ENCODE results near the gene PCDHGA6. TPM values are rescaled to one million over a fixed set of nuclear protein-coding genes. Genes with fewer than 3 reads are reported as not detected.

PCDHGA6 gene
- total RNA-seq, 1 experiment from 2014 or later, result 1.3 TPM

GRCh38 chr5:141409598-141410306 is 36.1 kb downstream of the PCDHGA6 start:
- no peaks in the 10 kb centered on the region for H3K27me3 ChIP-seq (ENCODE audit: low read length)
- intact Hi-C loops (cut with micrococcal nuclease), result no loop called here
- no peaks in the 10 kb centered on the region for H4K20me1 ChIP-seq (ENCODE audit: low read length)
- no peaks in the 10 kb centered on the region for H3K4me1 ChIP-seq (ENCODE audit: insufficient read depth, low read length)
- CTCF ChIA-PET, result no interaction called here
- H3K9me2 ChIP-seq (replicated peaks; ENCODE audit: low read length), result no peaks in the 10 kb centered on the region
- TF ChIP-seq EZH2phosphoT487 (IDR thresholded peaks at IDR 0.05; ENCODE audit: borderline replicate concordance, low read length) (no peak), EZH2 (IDR thresholded peaks at IDR 0.05; ENCODE audit: low read length, unreplicated experiment) (no peak)
- TF ChIP-seq, protein P1, sequence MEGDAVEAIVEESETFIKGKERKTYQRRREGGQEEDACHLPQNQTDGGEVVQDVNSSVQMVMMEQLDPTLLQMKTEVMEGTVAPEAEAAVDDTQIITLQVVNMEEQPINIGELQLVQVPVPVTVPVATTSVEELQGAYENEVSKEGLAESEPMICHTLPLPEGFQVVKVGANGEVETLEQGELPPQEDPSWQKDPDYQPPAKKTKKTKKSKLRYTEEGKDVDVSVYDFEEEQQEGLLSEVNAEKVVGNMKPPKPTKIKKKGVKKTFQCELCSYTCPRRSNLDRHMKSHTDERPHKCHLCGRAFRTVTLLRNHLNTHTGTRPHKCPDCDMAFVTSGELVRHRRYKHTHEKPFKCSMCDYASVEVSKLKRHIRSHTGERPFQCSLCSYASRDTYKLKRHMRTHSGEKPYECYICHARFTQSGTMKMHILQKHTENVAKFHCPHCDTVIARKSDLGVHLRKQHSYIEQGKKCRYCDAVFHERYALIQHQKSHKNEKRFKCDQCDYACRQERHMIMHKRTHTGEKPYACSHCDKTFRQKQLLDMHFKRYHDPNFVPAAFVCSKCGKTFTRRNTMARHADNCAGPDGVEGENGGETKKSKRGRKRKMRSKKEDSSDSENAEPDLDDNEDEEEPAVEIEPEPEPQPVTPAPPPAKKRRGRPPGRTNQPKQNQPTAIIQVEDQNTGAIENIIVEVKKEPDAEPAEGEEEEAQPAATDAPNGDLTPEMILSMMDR (conservative IDR thresholded peaks at IDR 0.05; ENCODE audit: low read depth, low read length), result no peak
- H3K27ac ChIP-seq (ENCODE audit: low read length), result no peak overlapping the region
- H3K36me3 ChIP-seq (ENCODE audit: low read depth, low read length), result peaks cover 6% of the 10 kb centered on the region; the same call in 1 of the 2 replicates
- no TSS peak for BruUV-seq (replicated peaks)
- H3K9ac ChIP-seq (ENCODE audit: low read length), result no peak overlapping the region
- H3K9me3 ChIP-seq (ENCODE audit: low read length), result 0 out of 2 replicates have a peak, but pooled peaks cover 11% of the 10 kb centered on the region
- ATAC-seq (no peak), DNase-seq (no peak)
- no peak overlapping the region for H3K4me2 ChIP-seq (ENCODE audit: low read length)
- H2AFZ ChIP-seq (ENCODE audit: low read length), result no peak overlapping the region
- no peaks in the 10 kb centered on the region for H3F3A ChIP-seq (ENCODE audit: low read length, unreplicated experiment)
- no peaks in the 10 kb centered on the region for H3K79me2 ChIP-seq (ENCODE audit: low read length)
- POLR2A ChIA-PET (ENCODE audit: unreplicated experiment), result no interaction called here
- H3K4me3 ChIP-seq (ENCODE audit: low read length), result no peak overlapping the region

GRCh38 chr5:141411575-141411974 is 37.9 kb downstream of the PCDHGA6 start:
- no peak for TF ChIP-seq EZH2phosphoT487 (IDR thresholded peaks at IDR 0.05; ENCODE audit: borderline replicate concordance, low read length)
- TF ChIP-seq EZH2 (IDR thresholded peaks at IDR 0.05; ENCODE audit: low read length, unreplicated experiment), result no peak
- TF ChIP-seq, protein P1 (conservative IDR thresholded peaks at IDR 0.05; ENCODE audit: low read depth, low read length), result no peak
- no peaks in the 10 kb centered on the region for H3K27me3 ChIP-seq (ENCODE audit: low read length)
- no peaks in the 10 kb centered on the region for H3F3A ChIP-seq (ENCODE audit: low read length, unreplicated experiment)
- H3K27ac ChIP-seq (ENCODE audit: low read length), result no peak overlapping the region
- no peak overlapping the region for H3K4me3 ChIP-seq (ENCODE audit: low read length)
- H4K20me1 ChIP-seq (ENCODE audit: low read length), result no peaks in the 10 kb centered on the region
- H3K9me2 ChIP-seq (replicated peaks; ENCODE audit: low read length), result no peaks in the 10 kb centered on the region
- CTCF ChIA-PET, result interaction anchor here (0.6 kb wide), 1 partner anchor 590 kb away, joined by 3 read pairs; no protein-coding TSS in a partner anchor
- H3K4me2 ChIP-seq (ENCODE audit: low read length), result no peak overlapping the region
- DNase-seq (no peak), ATAC-seq (no peak)
- intact Hi-C loops (cut with micrococcal nuclease), result no loop called here
- no peak overlapping the region for H3K9ac ChIP-seq (ENCODE audit: low read length)
- POLR2A ChIA-PET (ENCODE audit: unreplicated experiment), result no interaction called here
- H3K4me1 ChIP-seq (ENCODE audit: insufficient read depth, low read length), result no peaks in the 10 kb centered on the region
- H3K79me2 ChIP-seq (ENCODE audit: low read length), result no peaks in the 10 kb centered on the region
- no peak overlapping the region for H2AFZ ChIP-seq (ENCODE audit: low read length)
- peaks cover 6% of the 10 kb centered on the region; the same call in 1 of the 2 replicates for H3K36me3 ChIP-seq (ENCODE audit: low read depth, low read length)
- 0 out of 2 replicates have a peak, but pooled peaks cover 11% of the 10 kb centered on the region for H3K9me3 ChIP-seq (ENCODE audit: low read length)
- BruUV-seq (replicated peaks), result no TSS peak

DNA sequence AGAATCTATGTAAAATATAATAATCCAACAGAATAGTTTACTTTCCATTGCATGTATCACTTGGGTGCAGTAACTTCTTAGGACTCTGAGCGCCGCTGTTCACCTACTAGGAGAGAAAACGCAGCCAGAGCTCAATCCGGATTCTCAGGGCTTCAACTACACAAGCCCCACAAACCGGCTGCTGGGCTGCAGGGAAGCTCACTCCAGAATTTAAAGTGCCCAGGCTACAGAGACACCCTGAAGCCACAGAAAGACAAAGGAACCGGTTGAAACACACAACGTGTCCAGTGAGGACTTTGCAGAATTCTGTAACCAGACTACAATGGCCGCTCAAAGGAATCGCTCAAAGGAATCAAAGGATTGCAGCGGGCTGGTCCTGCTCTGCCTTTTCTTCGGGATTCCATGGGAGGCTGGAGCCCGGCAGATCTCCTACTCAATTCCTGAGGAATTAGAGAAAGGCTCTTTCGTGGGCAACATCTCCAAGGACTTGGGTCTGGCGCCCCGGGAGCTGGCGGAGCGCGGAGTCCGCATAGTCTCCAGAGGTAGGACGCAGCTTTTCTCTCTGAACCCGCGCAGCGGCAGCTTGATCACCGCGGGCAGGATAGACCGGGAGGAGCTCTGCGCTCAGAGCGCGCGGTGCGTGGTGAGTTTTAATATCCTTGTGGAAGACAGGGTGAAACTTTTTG is 39.3 kb downstream of the PCDHGA6 start, which contains the start of gene PCDHGA10:
TSS of gene PCDHGA10 (plus strand) at position 134 of the 686 bp plus-strand sequence. CDS start at position 323, 189 bp downstream.
- intact Hi-C loops (cut with micrococcal nuclease), result no loop called here
- TF ChIP-seq EZH2phosphoT487 (IDR thresholded peaks at IDR 0.05; ENCODE audit: borderline replicate concordance, low read length) (no peak), EZH2 (IDR thresholded peaks at IDR 0.05; ENCODE audit: low read length, unreplicated experiment) (no peak)
- TF ChIP-seq, protein P1 (conservative IDR thresholded peaks at IDR 0.05; ENCODE audit: low read depth, low read length), result no peak
- Histone ChIP-seq H3K9ac (ENCODE audit: low read length) (no peak within 1 kb of the TSS), H3K27ac (ENCODE audit: low read length) (no peak within 1 kb of the TSS), H3K9me3 (ENCODE audit: low read length) (0 out of 2 replicates have a peak, but pooled peaks cover 4% of the 10 kb centered on the region), H3K4me3 (ENCODE audit: low read length) (no peak within 1 kb of the TSS), H3K9me2 (replicated peaks; ENCODE audit: low read length) (no peaks in the 10 kb centered on the region), H4K20me1 (ENCODE audit: low read length) (no peaks in the 10 kb centered on the region), H3K4me1 (ENCODE audit: insufficient read depth, low read length) (no peaks in the 10 kb centered on the region), H3K36me3 (ENCODE audit: low read depth, low read length) (peaks cover 6% of the 10 kb centered on the region; the same call in 1 of the 2 replicates), H3F3A (ENCODE audit: low read length, unreplicated experiment) (no peaks in the 10 kb centered on the region), H3K4me2 (ENCODE audit: low read length) (no peak within 1 kb of the TSS), H3K27me3 (ENCODE audit: low read length) (no peaks in the 10 kb centered on the region), H2AFZ (ENCODE audit: low read length) (no peak within 1 kb of the TSS), H3K79me2 (ENCODE audit: low read length) (no peaks in the 10 kb centered on the region)
- BruUV-seq (replicated peaks), result no TSS peak
- POLR2A ChIA-PET (ENCODE audit: unreplicated experiment), result no interaction called here
- CTCF ChIA-PET, result no interaction called here
- ATAC-seq (no peak), DNase-seq (no peak)

Data from PC-3 (cell line).